ENCODE results near the gene EYA3.

The EYA3 gene

GRCh38 chr1:28083876-28084275 lies 4.5 kb downstream of the EYA3 start:
- no peak for DNase-seq (ENCODE audit: low read depth)
- H3K4me3 ChIP-seq (ENCODE audit: low read depth, low read length), result no peak overlapping the region
- TF ChIP-seq POLR2A (IDR thresholded peaks at IDR 0.05; ENCODE audit: extremely low read depth, insufficient read length) (no peak), MYC (IDR thresholded peaks at IDR 0.05; ENCODE audit: low read depth, low read length) (no peak), CTCF (IDR thresholded peaks at IDR 0.05; ENCODE audit: low read depth, low read length) (no peak), MAX (IDR thresholded peaks at IDR 0.05; ENCODE audit: low read depth, low read length) (no peak)

- H3K4me3 ChIP-seq (ENCODE audit: low read depth, low read length), result no peak overlapping the region
- TF ChIP-seq MAX (IDR thresholded peaks at IDR 0.05; ENCODE audit: low read depth, low read length) (no peak), CTCF (IDR thresholded peaks at IDR 0.05; ENCODE audit: low read depth, low read length) (no peak), POLR2A (IDR thresholded peaks at IDR 0.05; ENCODE audit: extremely low read depth, insufficient read length) (no peak), MYC (IDR thresholded peaks at IDR 0.05; ENCODE audit: low read depth, low read length) (no peak)
- DNase-seq (ENCODE audit: low read depth), result no peak
These were observed 9.5 kb downstream of the EYA3 start for GRCh38 chr1:28078680-28079626.

- no peak for TF ChIP-seq CTCF (IDR thresholded peaks at IDR 0.05; ENCODE audit: low read depth, low read length)
- no peak for TF ChIP-seq POLR2A (IDR thresholded peaks at IDR 0.05; ENCODE audit: extremely low read depth, insufficient read length)
- no peak for TF ChIP-seq MYC (IDR thresholded peaks at IDR 0.05; ENCODE audit: low read depth, low read length)
- TF ChIP-seq MAX (IDR thresholded peaks at IDR 0.05; ENCODE audit: low read depth, low read length), result no peak
- DNase-seq (ENCODE audit: low read depth), result no peak
- H3K4me3 ChIP-seq (ENCODE audit: low read depth, low read length), result no peak overlapping the region
These were observed 10.1 kb downstream of the EYA3 start for GRCh38 chr1:28078262-28078661.

GRCh38 chr1:28074892-28075511 lies 13.4 kb downstream of the EYA3 start:
- H3K4me3 ChIP-seq (ENCODE audit: low read depth, low read length), result no peak overlapping the region
- TF ChIP-seq MYC (IDR thresholded peaks at IDR 0.05; ENCODE audit: low read depth, low read length), result no peak
- TF ChIP-seq MAX (IDR thresholded peaks at IDR 0.05; ENCODE audit: low read depth, low read length), result no peak
- TF ChIP-seq POLR2A (IDR thresholded peaks at IDR 0.05; ENCODE audit: extremely low read depth, insufficient read length), result no peak
- no peak for TF ChIP-seq CTCF (IDR thresholded peaks at IDR 0.05; ENCODE audit: low read depth, low read length)
- no peak for DNase-seq (ENCODE audit: low read depth)

GRCh38 chr1:28073867-28074266 lies 14.5 kb downstream of the EYA3 start:
- DNase-seq (ENCODE audit: low read depth), result no peak
- H3K4me3 ChIP-seq (ENCODE audit: low read depth, low read length), result no peak overlapping the region
- no peak for TF ChIP-seq MYC (IDR thresholded peaks at IDR 0.05; ENCODE audit: low read depth, low read length)
- TF ChIP-seq POLR2A (IDR thresholded peaks at IDR 0.05; ENCODE audit: extremely low read depth, insufficient read length), result no peak
- no peak for TF ChIP-seq MAX (IDR thresholded peaks at IDR 0.05; ENCODE audit: low read depth, low read length)
- TF ChIP-seq CTCF (IDR thresholded peaks at IDR 0.05; ENCODE audit: low read depth, low read length), result no peak
